T47D (cell line): ENCODE data around the gene CCR5.
A peak's percentile ranks its signal among the peaks of the same experiment; 100 is the strongest.
"Not testable (repeated sequence)": the region's sequence is repeated elsewhere in the genome, so short reads cannot be mapped to it uniquely, and the experiment has no call there.

Source experiments
- DNase-seq, 2 experiments: peaks; one replicate each; pipeline versions ENCODE4 v3.0.0 to v3.0.0-alpha.2; 2011 to 2012; ENCODE audit warnings: low read depth in 1 of 2, low spot score in 1 of 2
- JUND ChIP-seq: IDR thresholded peaks from 2 replicates; pipeline ENCODE4 v1.6.1; 2012; ENCODE audit warnings: low read depth
- in situ Hi-C: cut with HindIII; loops from 2 replicates; pipeline ENCODE4 v1.10.0; 2016; ENCODE audit warnings: low sequenced_read_pairs, low pct_unique_long_range_greater_than_20kb

The CCR5 gene

DNA sequence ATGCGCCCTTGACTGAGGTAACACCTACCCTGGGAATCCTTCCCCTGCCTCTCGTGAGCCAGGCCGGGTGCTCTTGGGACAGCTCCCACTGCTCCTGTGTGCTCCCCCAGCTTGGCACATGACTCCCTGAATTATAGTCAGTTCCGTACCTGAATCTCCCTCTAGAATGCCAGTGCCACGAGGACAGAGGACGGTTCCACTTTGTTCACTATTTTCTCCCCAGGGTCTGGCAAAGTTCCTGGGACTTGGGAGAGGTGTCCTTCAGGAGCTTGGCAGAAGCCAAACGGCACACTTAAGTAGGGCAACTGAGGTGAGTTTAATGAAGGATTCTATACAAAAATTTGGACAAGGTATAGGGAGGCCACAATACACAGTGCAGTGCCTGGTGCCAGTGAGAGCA is 26.4 kb downstream of the CCR5 start:
- DNase-seq = no peak
- TF ChIP-seq JUND = no peak
- in situ Hi-C loops = no loop called here

- DNase-seq = no peak
- no peak for TF ChIP-seq JUND
- in situ Hi-C loops = no loop called here
These were observed 27.6 kb downstream of the CCR5 start for GRCh38 chr3:46398186-46398955.

- no peak for TF ChIP-seq JUND
- no peak for DNase-seq
- in situ Hi-C loops = no loop called here
These were observed 28.4 kb downstream of the CCR5 start for GRCh38 chr3:46399098-46399497.

GRCh38 chr3:46399557-46399956 is 28.8 kb downstream of the CCR5 start:
- in situ Hi-C loops = no loop called here
- DNase-seq = no peak

GRCh38 chr3:46400000-46400734 is 29.4 kb downstream of the CCR5 start:
- no peak for TF ChIP-seq JUND
- in situ Hi-C loops = no loop called here
- DNase-seq = no peak

More at GRCh38 chr3:46399557-46399956, 28.8 kb downstream of the CCR5 start:
- no peak for TF ChIP-seq JUND

- no peak for TF ChIP-seq JUND
- DNase-seq = no peak
- in situ Hi-C loops = no loop called here
These were observed 30.1 kb downstream of the CCR5 start for GRCh38 chr3:46400846-46401245.

DNA sequence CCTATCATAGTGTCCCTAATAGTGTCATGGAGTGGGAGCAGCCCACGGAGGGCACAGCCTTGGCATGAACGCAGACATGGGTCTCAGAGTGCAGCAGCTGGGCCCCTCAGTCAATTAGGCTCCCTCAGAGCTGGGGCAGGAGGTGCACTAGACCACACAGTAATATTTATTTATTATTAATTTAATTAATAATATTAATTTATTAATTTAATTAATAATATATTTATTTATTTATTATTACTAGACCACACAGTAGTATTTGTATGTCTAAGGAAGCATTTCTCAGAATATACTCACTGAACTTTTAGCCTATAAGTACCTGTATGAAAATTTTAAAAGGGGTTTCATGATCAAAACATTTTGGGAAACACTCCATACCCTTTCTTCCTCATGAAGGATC is 30.8 kb downstream of the CCR5 start:
- no peak for DNase-seq
- no peak for TF ChIP-seq JUND
- in situ Hi-C loops = no loop called here

DNA sequence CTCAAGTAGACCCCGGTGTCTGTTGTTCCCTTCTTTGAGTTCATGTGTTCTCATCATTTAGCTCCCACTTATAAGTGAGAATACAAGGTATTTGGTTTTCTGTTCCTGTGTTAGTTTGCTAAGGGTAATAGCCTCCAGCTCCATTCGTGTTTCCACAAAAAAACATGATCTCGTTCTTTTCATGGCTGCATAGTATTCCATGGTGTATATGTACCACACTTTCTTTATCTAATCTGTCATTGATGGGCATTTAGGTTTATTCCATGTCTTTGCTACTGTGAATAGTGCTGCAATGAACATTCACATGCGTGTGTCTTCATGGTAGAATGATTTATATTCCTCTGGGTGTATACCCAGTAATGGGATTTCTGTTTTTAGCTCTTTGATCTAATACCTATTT is 32.2 kb downstream of the CCR5 start:
- in situ Hi-C loops, DNase-seq: not testable (repeated sequence)

DNA sequence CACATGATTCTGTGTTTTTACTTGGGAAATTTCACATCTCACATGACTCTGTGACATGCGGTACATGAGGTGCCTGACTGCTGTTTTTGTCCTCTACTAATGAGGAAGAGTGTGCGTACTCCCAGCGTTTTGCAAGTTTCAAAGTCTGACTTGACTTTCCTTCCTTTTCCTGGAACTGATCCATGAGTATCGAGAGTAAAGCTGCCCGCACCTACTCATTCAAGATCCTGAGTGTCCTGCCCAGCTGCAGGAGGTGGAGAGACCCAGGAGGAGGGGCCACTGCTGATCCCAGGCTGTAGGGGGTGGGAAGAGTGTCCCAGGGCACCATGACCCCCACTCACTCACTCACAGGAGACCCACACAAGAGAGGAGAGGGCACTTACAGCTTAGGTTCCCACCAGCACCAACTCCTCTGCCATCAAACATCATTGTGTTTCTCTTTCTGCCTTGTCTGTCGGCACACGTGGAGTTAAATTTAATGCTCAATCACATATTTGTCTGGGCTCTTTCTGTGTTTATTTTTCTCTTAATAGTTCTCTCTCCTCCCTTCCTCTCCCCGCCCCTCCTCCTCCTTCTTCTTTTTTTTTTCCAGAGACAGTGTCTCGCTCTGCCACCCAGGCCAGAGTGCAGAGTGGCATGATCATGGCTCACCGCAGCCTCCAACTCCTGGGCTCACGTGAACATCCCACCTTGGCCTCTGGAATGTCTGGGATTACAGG is 34.7 kb downstream of the CCR5 start:
- peak in 1 of 2 experiments; percentile 46 for DNase-seq
- in situ Hi-C loops = no loop called here
- TF ChIP-seq JUND = no peak

- in situ Hi-C loops = no loop called here
- no peak for DNase-seq
- no peak for TF ChIP-seq JUND
These were observed 35.7 kb downstream of the CCR5 start for GRCh38 chr3:46406443-46406787.

DNA sequence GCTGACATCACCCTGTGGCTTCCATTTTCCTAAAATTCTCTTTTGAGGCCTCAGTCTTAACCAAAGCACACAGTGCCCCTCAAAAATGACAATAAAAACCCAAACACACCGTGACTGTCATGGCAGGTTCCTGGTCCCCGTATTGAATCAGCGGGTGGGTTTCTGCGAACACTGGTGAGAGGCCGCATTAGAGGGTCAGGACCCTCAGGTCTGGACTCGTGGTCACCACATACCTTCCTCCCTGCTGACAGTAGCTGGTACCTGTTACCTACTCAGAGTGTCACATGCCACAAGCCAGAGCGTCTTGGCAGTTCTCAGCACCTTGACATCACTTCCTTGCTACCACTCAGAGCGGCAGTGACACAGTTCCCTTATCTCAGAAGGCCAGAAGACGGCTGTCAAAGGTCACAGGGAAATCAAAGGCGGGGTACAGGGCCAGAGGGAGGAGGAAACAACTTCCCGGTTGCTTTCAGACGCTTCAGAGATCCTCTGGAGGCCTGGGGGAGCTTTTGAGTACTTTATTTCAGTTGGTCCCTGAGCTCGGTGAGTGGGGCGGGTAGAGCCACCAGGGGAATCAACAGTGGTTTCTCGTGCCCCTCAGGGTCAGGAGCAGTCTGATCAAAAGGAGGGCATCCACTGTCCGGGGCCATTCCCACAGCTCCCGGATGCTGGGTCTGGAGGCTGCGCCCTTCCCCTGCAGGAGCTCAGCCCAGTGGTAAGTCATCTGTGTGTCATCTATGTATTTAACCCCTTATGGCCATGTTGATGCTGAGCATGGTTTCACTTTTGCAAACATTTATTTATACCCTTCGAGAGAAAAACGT is 36.3 kb downstream of the CCR5 start, which contains the start of the genes CCR5AS and CCRL2:
Gene CCR5AS, minus strand, starts transcription at position 279 of the 824 bp plus-strand sequence.
Gene CCRL2, plus strand, starts transcription at position 472 of the 824 bp plus-strand sequence. CDS start 821 bp downstream, outside the sequence.
- DNase-seq = no peak

GRCh38 chr3:46407970-46408369 is 37.2 kb downstream of the CCR5 start:
- in situ Hi-C loops = no loop called here
- DNase-seq = no peak
- no peak for TF ChIP-seq JUND

More for the DNA sequence above, 36.3 kb downstream of the CCR5 start, which contains the start of the genes CCR5AS and CCRL2:
- in situ Hi-C loops = no loop called here
- TF ChIP-seq JUND = no peak
